H1 (cell line): ENCODE results near the gene CLIP3. TPM values are rescaled to one million over a fixed set of nuclear protein-coding genes. Genes with fewer than 3 reads are reported as not detected.

Source experiments
- CTCF ChIA-PET: fragments of 300-600 bp; sonication (Branson Sonifier 250); formaldehyde crosslinking; loops from one replicate; lab custom pipeline; 2021; ENCODE audit not compliant: partially characterized antibody; lab: Charles Lee
- POLR2A ChIA-PET: fragments of 300-600 bp; sonication (Branson Sonifier 250); formaldehyde crosslinking; loops from one replicate; lab custom pipeline; 2021; ENCODE audit warnings: inconsistent platforms; ENCODE audit not compliant: partially characterized antibody; lab: Charles Lee
- DNase-seq, 2 experiments: peaks; one replicate each; pipeline versions ENCODE4 v3.0.0 to v3.0.0-alpha.2; 2010 to 2022; ENCODE audit warnings: low spot score in 2 of 2, low read depth in 1 of 2, mixed read lengths in 1 of 2
- FAIRE-seq: peaks from 2 replicates; lab custom pipeline; 2011; peaks lifted over from hg19 to GRCh38; lab: Jason Lieb, UNC
- H2AFZ ChIP-seq: 2 replicates; pipeline ENCODE4 v1.8.1; 2012; ENCODE audit warnings: low read length, inconsistent platforms
- H2AK5ac ChIP-seq: 2 replicates; pipeline ENCODE4 v1.6.1; 2013; ENCODE audit warnings: low read depth, low read length
- H2BK120ac ChIP-seq: replicated peaks from 2 replicates; pipeline ENCODE3; 2013; ENCODE audit warnings: low read depth, low read length, inconsistent platforms
- H2BK12ac ChIP-seq: 2 replicates; pipeline ENCODE4 v1.6.1; 2013; ENCODE audit warnings: low read depth, low read length
- H2BK15ac ChIP-seq: 2 replicates; pipeline ENCODE4 v1.6.1; 2013; ENCODE audit warnings: low read length
- H2BK20ac ChIP-seq: 2 replicates; pipeline ENCODE4 v1.6.1; 2013; ENCODE audit warnings: low read length
- H2BK5ac ChIP-seq: 2 replicates; pipeline ENCODE4 v1.6.1; 2013; ENCODE audit warnings: low read depth, low read length
- H3K14ac ChIP-seq: 2 replicates; pipeline ENCODE4 v1.6.1; 2013; ENCODE audit warnings: inconsistent platforms; ENCODE audit not compliant: insufficient read length
- H3K18ac ChIP-seq: 2 replicates; pipeline ENCODE4 v1.6.1; 2013; ENCODE audit warnings: low read length; ENCODE audit errors: extremely low read depth
- H3K23ac ChIP-seq: 2 replicates; pipeline ENCODE4 v1.6.1; 2013; ENCODE audit warnings: inconsistent platforms; ENCODE audit not compliant: insufficient read length
- H3K23me2 ChIP-seq: 2 replicates; pipeline ENCODE4 v1.6.1; 2013; ENCODE audit warnings: low read depth, low read length
- H3K27ac ChIP-seq: 2 replicates; pipeline ENCODE4 v1.6.1; 2011; ENCODE audit warnings: low read depth, low read length, inconsistent platforms
- H3K27me3 ChIP-seq, 4 experiments: replicated peaks in 1 of 4; 1 replicate in 1 of 4; 2 replicates in 3 of 4; pipeline versions ENCODE4 v1.6.1 to v1.8.1; 2011 to 2013; ENCODE audit warnings: low read length in 3 of 4, mild to moderate bottlenecking in 3 of 4, inconsistent platforms in 2 of 4, mixed read lengths in 2 of 4, moderate library complexity in 1 of 4; ENCODE audit not compliant: control insufficient read depth in 3 of 4, insufficient read depth in 3 of 4; ENCODE audit errors: extremely low read depth in 1 of 4
- H3K36me3 ChIP-seq, 4 experiments: 2 replicates each; pipeline versions ENCODE4 v1.6.1 to v1.8.1; 2011 to 2013; ENCODE audit warnings: mild to moderate bottlenecking in 4 of 4, low read length in 3 of 4, moderate library complexity in 2 of 4, control low read depth in 1 of 4, inconsistent platforms in 1 of 4; ENCODE audit not compliant: insufficient read depth in 4 of 4, control insufficient read depth in 2 of 4
- H3K4ac ChIP-seq: replicated peaks from 2 replicates; pipeline ENCODE3; 2013; ENCODE audit warnings: low read length, low read depth, mixed read lengths, inconsistent platforms; ENCODE audit not compliant: insufficient read length
- H3K4me1 ChIP-seq, 4 experiments: replicated peaks in 1 of 4; 1 replicate in 1 of 4; 2 replicates in 3 of 4; pipeline versions ENCODE4 v1.6.1 to v1.8.1; 2011 to 2013; ENCODE audit warnings: low read length in 3 of 4, inconsistent platforms in 2 of 4, mixed read lengths in 1 of 4; ENCODE audit not compliant: insufficient read depth in 4 of 4, control insufficient read depth in 3 of 4
- H3K4me2 ChIP-seq, 2 experiments: 2 replicates each; pipeline versions ENCODE4 v1.6.1 to v1.8.1; 2011 to 2013; ENCODE audit warnings: low read depth in 2 of 2, low read length in 2 of 2, control low read depth in 1 of 2, inconsistent platforms in 1 of 2, mild to moderate bottlenecking in 1 of 2; ENCODE audit not compliant: insufficient read depth in 1 of 2
- H3K4me3 ChIP-seq, 4 experiments: fragments of 200-600, 300-600 bp in 1 of 4; sonication (generic), shearing (Covaris generic), sonication (Bioruptor Twin) in 1 of 4; 2 replicates each; pipeline versions ENCODE4 v1.5.1 to v1.8.1; 2011 to 2016; ENCODE audit warnings: low read length in 4 of 4, low read depth in 3 of 4, control low read depth in 2 of 4, inconsistent platforms in 2 of 4, mild to moderate bottlenecking in 2 of 4, mixed read lengths in 1 of 4, moderate library complexity in 1 of 4; ENCODE audit not compliant: insufficient read depth in 2 of 4; ENCODE audit errors: extremely low read depth in 1 of 4
- H3K56ac ChIP-seq: replicated peaks from 2 replicates; pipeline ENCODE3; 2013; ENCODE audit warnings: low read depth, mild to moderate bottlenecking, mixed read lengths, low read length, inconsistent platforms; ENCODE audit not compliant: insufficient read length
- H3K79me1 ChIP-seq: 2 replicates; pipeline ENCODE4 v1.6.1; 2013; ENCODE audit warnings: low read depth, low read length, control low read depth
- H3K79me2 ChIP-seq, 2 experiments: 2 replicates each; pipeline versions ENCODE4 v1.6.1 to v1.8.1; 2012 to 2013; ENCODE audit warnings: low read length in 2 of 2, mild to moderate bottlenecking in 2 of 2, inconsistent platforms in 1 of 2; ENCODE audit not compliant: insufficient read depth in 2 of 2, control insufficient read depth in 1 of 2
- H3K9ac ChIP-seq, 4 experiments: replicated peaks in 1 of 4; 1 replicate in 1 of 4; 2 replicates in 3 of 4; pipeline versions ENCODE4 v1.6.1 to v1.8.1; 2011 to 2013; ENCODE audit warnings: low read depth in 3 of 4, low read length in 3 of 4, control low read depth in 2 of 4, mild to moderate bottlenecking in 2 of 4, moderate library complexity in 2 of 4, inconsistent platforms in 1 of 4; ENCODE audit errors: extremely low read depth in 1 of 4
- H3K9me3 ChIP-seq, 2 experiments: 2 replicates each; pipeline versions ENCODE4 v1.6.1 to v1.8.1; 2012 to 2013; ENCODE audit warnings: mild to moderate bottlenecking in 2 of 2, moderate library complexity in 2 of 2, control low read depth in 1 of 2, inconsistent platforms in 1 of 2, low read depth in 1 of 2, low read length in 1 of 2, mixed read lengths in 1 of 2; ENCODE audit not compliant: insufficient read depth in 2 of 2
- H4K20me1 ChIP-seq, 2 experiments: replicated peaks in 1 of 2; 2 replicates each; pipeline versions ENCODE3 to v1.8.1; 2011 to 2013; ENCODE audit warnings: inconsistent platforms in 2 of 2, low read length in 2 of 2, mild to moderate bottlenecking in 1 of 2; ENCODE audit not compliant: insufficient read depth in 2 of 2, control insufficient read depth in 1 of 2
- H4K5ac ChIP-seq: 2 replicates; pipeline ENCODE4 v1.6.1; 2013; ENCODE audit warnings: low read length, low read depth, mixed read lengths, inconsistent platforms; ENCODE audit not compliant: insufficient read length
- H4K8ac ChIP-seq: 2 replicates; pipeline ENCODE4 v1.8.0; 2013; ENCODE audit warnings: mild to moderate bottlenecking, moderate library complexity, low read length, inconsistent platforms; ENCODE audit not compliant: insufficient read depth; ENCODE audit errors: extremely low read depth
- H4K91ac ChIP-seq: replicated peaks from 2 replicates; pipeline ENCODE3; 2013; ENCODE audit warnings: low read length, mixed read lengths, inconsistent platforms; ENCODE audit not compliant: insufficient read length
- ATF2 ChIP-seq: IDR thresholded peaks from 2 replicates; pipeline ENCODE4 v1.6.1; 2012; ENCODE audit warnings: low read length, inconsistent platforms
- BRCA1 ChIP-seq: IDR thresholded peaks from 2 replicates; pipeline ENCODE4 v1.6.1; 2012; ENCODE audit warnings: low read depth, low read length, improper control_type of control experiment
- CBX5 ChIP-seq: fragments of 300-800, 300-1000 bp; sonication (generic); IDR thresholded peaks from 2 replicates; pipeline ENCODE4 v1.7.1; 2016; ENCODE audit warnings: antibody characterized with exemption, low read length, low read depth
- CHD1 ChIP-seq: IDR thresholded peaks from 2 replicates; pipeline ENCODE4 v1.6.1; 2012; ENCODE audit warnings: low read depth, low read length, improper control_type of control experiment
- RFX5 ChIP-seq: IDR thresholded peaks from 2 replicates; pipeline ENCODE4 v1.6.1; 2011; ENCODE audit warnings: low read depth, low read length, improper control_type of control experiment, borderline replicate concordance
- SP1 ChIP-seq: IDR thresholded peaks from 2 replicates; pipeline ENCODE4 v1.6.1; 2011; ENCODE audit warnings: low read depth, low read length
- SRF ChIP-seq: IDR thresholded peaks from 2 replicates; pipeline ENCODE4 v1.6.1; 2011; ENCODE audit warnings: mild to moderate bottlenecking, low read depth, low read length, moderate library complexity
- TAF1 ChIP-seq: IDR thresholded peaks from 2 replicates; pipeline ENCODE4 v1.6.1; 2011; ENCODE audit warnings: mild to moderate bottlenecking, low read depth, low read length
- TAF7 ChIP-seq: optimal IDR thresholded peaks from 2 replicates; pipeline ENCODE3; 2011; ENCODE audit warnings: low read depth, mild to moderate bottlenecking, inconsistent platforms, low read length, moderate library complexity, borderline replicate concordance
- WGBS, 2 experiments: shearing (Covaris generic) in 1 of 2; methylation state at CpG; one replicate each; pipeline versions ENCODE4 v1.1.6 to v1.1.7; 2013 to 2015; ENCODE audit warnings: low lambda C conversion rate in 2 of 2, mixed read lengths in 2 of 2, inconsistent platforms in 1 of 2, low coverage in 1 of 2, missing lambda C conversion rate in 1 of 2; ENCODE audit not compliant: insufficient replicate concordance in 2 of 2, insufficient coverage in 1 of 2, insufficient read length in 1 of 2; ENCODE audit errors: extremely low coverage in 1 of 2, missing lambda C conversion rate in 1 of 2; 5-methylcytosine and 5-hydroxymethylcytosine counted together
- polyA plus RNA-seq, 7 experiments: library from polyadenylated mRNA; depleted of rRNA in 3 of 7; stranded (reverse) in 5 of 7; unstranded in 2 of 7; fragments of >200 nt in 5 of 7; fragments of 200-250 nt in 2 of 7; gene quantifications; 1 replicate in 5 of 7; 2 replicates in 1 of 7; 4 replicates in 1 of 7; pipeline versions ENCODE4 v1.2.1 to v1.2.3, GENCODE V29; 2011 to 2013; ENCODE audit warnings: missing spikeins in 2 of 7, mixed read lengths in 2 of 7
- total RNA-seq: library from RNA; stranded (reverse); fragmentation: NEBNext Ultra II Directional; extraction: Animal tissue kit (Norgen Biotek cat#: 25700); gene quantifications from 2 replicates; pipeline ENCODE4 v1.2.1, GENCODE V29; 2021
- TF ChIP-seq, protein P1 (sequence below): IDR thresholded peaks from 2 replicates; pipeline ENCODE4 v1.6.1; 2011; ENCODE audit warnings: low read length, improper control_type of control experiment

CLIP3 gene
- total and polyA plus RNA-seq, 2 of the 8 experiments (the other 6 are each of a cell fraction or from before 2014, with no cell fraction given): 5.9 to 21.7 TPM

DNA sequence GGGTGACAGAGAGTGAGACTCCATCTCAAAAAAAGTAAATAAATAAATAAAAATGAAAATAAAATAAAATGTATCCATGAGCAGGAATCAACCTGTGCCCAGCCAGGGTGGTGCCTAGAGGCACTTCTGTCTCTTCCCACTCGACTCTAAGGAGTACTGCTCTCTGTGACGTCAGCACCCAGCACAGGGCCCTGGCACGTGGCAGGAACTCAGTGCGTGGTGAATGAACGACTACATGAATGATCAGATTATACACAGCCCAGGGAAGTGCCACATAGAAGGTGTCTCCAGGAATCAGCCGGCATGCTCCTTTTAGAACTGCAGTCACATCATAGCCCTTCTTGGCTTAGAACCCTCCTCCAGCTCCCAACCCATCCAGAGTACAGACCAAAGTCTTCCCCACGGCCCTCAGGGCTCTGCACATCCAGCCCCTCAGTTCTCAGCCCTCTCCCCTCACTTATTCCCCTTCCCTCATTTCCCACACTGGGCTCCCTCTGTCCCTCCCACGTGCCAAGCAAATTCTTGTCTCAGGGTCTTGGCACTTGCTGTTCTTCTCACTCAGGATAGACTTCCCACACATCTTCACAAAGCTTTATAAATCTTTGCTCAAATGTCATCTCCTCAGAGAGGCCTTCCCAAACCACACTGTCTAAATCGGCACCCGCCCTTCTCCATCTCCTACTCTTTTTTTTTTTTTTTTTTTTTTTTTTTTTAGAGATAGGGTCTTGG, 4.2 kb downstream of the CLIP3 start:
- no peak overlapping the region for H2BK15ac ChIP-seq
- CTCF ChIA-PET: interaction anchor here (1.7 to 1.8 kb wide), 2 partner anchors 22 to 31 kb away, joined by 3 to 8 read pairs; no protein-coding TSS in a partner anchor
- DNase-seq: no peak
- no peak overlapping the region for H2AK5ac ChIP-seq
- no peak overlapping the region for H2BK12ac ChIP-seq
- H2AFZ ChIP-seq: no peak overlapping the region
- peaks cover 0 to 9% of the 10 kb centered on the region in 2 experiments for H4K20me1 ChIP-seq
- no peak overlapping the region for H3K27ac ChIP-seq
- H3K79me1 ChIP-seq: no peaks in the 10 kb centered on the region
- H3K9me3 ChIP-seq: no peaks in the 10 kb centered on the region
- no peak overlapping the region for H4K91ac ChIP-seq
- FAIRE-seq: no peak
- H3K4me2 ChIP-seq: no peak overlapping the region
- no peak overlapping the region for H3K14ac ChIP-seq
- peaks cover 0 to 2% (median 0%) of the 10 kb centered on the region in 4 experiments; a peak in 1 of 7 replicates for H3K27me3 ChIP-seq
- H4K8ac ChIP-seq: no peak overlapping the region
- H3K56ac ChIP-seq: no peak overlapping the region
- peaks cover 0 to 14% (median 5%) of the 10 kb centered on the region in 4 experiments; a peak in 4 of 8 replicates for H3K36me3 ChIP-seq
- peaks cover 0 to 11% (median 4%) of the 10 kb centered on the region in 4 experiments; a peak in 6 of 7 replicates for H3K4me1 ChIP-seq
- no peak overlapping the region for H3K18ac ChIP-seq
- no peak overlapping the region for H2BK5ac ChIP-seq
- no peak overlapping the region for H4K5ac ChIP-seq
- no peak overlapping the region for H2BK120ac ChIP-seq
- H3K23ac ChIP-seq: no peak overlapping the region
- H3K4ac ChIP-seq: no peak overlapping the region
- no peak overlapping the region for H3K9ac ChIP-seq
- peaks cover 2% of the 10 kb centered on the region; the same call in 1 of the 2 replicates for H3K23me2 ChIP-seq
- H2BK20ac ChIP-seq: no peak overlapping the region
- no peak overlapping the region for H3K4me3 ChIP-seq
- WGBS, 2 experiments: 85% methylated on average over 8 of the region's 10 CpGs; no CpG with 5 or more reads in 1 of the 2 experiments
- POLR2A ChIA-PET: interaction anchor here (0.6 to 1.6 kb wide), 3 partner anchors 8 to 28 kb away, joined by 3 to 8 read pairs (median 3); partner anchors contain the start of genes THAP8 and WDR62
- H3K79me2 ChIP-seq: no peaks in the 10 kb centered on the region
- no peak for TF ChIP-seq CBX5
- no peak for TF ChIP-seq ATF2
- no peak for TF ChIP-seq TAF1
- no peak for TF ChIP-seq SRF
- TF ChIP-seq, protein P1, sequence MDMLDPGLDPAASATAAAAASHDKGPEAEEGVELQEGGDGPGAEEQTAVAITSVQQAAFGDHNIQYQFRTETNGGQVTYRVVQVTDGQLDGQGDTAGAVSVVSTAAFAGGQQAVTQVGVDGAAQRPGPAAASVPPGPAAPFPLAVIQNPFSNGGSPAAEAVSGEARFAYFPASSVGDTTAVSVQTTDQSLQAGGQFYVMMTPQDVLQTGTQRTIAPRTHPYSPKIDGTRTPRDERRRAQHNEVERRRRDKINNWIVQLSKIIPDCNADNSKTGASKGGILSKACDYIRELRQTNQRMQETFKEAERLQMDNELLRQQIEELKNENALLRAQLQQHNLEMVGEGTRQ: no peak
- no peak for TF ChIP-seq RFX5
- no peak for TF ChIP-seq SP1
- no peak for TF ChIP-seq TAF7
- no peak for TF ChIP-seq CHD1
- TF ChIP-seq BRCA1: no peak
